RWPE1 (cell line): ENCODE measurements around the gene IL17RD.

ENCODE experiments used
- CTCF ChIA-PET: fragments of 350-600 bp; sonication (Branson Sonifier 250); formaldehyde crosslinking; extraction: SDS; loops from one replicate; lab custom pipeline; 2021; lab: Yijun Ruan, JAX
- POLR2A ChIA-PET: fragments of 400-600 bp; formaldehyde crosslinking; extraction: SDS; loops from one replicate; lab custom pipeline; 2020; ENCODE audit warnings: antibody characterized with exemption; ENCODE audit not compliant: low non-redundant PET; lab: Yijun Ruan, JAX
- DNase-seq: peaks from one replicate; pipeline ENCODE4 v3.0.0; 2012; ENCODE audit warnings: low spot score
- H3K27ac ChIP-seq: fragments of 450-650 bp; 2 replicates; pipeline ENCODE4 v1.5.1; 2017
- TF ChIP-seq, protein P1 (sequence below): fragments of 450-650 bp; conservative IDR thresholded peaks from 2 replicates; pipeline ENCODE4 v1.5.1; 2017; ENCODE audit warnings: low read depth, mild to moderate bottlenecking

Gene IL17RD

DNA sequence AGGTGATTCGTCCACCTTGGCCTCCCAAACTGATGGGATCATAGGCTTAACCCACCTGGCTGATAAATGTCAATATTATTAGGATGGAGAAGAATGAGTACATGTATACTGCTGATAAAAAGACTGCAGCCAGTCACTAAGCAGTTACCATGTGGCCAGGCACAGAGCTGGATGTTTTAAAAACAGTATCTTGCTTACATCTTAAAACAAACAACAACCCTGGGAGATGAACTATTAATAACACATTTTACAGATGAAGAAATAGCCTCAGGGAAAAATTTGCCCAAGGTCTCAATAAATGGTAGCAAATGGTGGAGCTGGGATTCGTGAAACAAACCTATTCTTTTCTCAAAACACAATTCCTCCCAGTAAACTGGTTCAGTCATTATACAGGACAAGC lies 18.1 kb downstream of the IL17RD start:
- TF ChIP-seq, protein P1, sequence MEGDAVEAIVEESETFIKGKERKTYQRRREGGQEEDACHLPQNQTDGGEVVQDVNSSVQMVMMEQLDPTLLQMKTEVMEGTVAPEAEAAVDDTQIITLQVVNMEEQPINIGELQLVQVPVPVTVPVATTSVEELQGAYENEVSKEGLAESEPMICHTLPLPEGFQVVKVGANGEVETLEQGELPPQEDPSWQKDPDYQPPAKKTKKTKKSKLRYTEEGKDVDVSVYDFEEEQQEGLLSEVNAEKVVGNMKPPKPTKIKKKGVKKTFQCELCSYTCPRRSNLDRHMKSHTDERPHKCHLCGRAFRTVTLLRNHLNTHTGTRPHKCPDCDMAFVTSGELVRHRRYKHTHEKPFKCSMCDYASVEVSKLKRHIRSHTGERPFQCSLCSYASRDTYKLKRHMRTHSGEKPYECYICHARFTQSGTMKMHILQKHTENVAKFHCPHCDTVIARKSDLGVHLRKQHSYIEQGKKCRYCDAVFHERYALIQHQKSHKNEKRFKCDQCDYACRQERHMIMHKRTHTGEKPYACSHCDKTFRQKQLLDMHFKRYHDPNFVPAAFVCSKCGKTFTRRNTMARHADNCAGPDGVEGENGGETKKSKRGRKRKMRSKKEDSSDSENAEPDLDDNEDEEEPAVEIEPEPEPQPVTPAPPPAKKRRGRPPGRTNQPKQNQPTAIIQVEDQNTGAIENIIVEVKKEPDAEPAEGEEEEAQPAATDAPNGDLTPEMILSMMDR: no peak
- ChIA-PET POLR2A (no interaction called here), CTCF (no interaction called here)
- DNase-seq: no peak
- no peak overlapping the region for H3K27ac ChIP-seq

DNA sequence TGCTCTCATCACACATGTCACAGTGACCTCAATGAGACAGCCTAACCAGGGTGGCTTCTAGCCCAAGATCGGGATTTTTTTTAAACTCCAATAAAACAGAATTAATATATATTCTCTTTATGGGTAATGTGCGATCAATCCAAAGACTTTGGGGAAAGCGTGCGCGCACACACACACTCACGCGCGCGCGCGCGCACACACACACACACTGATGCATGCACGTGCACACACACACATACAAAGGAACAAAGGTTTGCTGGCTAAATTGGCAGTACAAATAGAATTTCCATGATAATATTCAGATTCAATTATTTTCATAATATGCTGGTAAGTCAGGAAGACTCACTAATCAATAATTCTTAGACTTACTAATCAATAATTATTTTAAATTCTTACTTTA lies 19.3 kb downstream of the IL17RD start:
- TF ChIP-seq, protein P1: no peak
- POLR2A ChIA-PET: no interaction called here
- CTCF ChIA-PET: no interaction called here
- DNase-seq: no peak
- H3K27ac ChIP-seq: no peak overlapping the region

DNA sequence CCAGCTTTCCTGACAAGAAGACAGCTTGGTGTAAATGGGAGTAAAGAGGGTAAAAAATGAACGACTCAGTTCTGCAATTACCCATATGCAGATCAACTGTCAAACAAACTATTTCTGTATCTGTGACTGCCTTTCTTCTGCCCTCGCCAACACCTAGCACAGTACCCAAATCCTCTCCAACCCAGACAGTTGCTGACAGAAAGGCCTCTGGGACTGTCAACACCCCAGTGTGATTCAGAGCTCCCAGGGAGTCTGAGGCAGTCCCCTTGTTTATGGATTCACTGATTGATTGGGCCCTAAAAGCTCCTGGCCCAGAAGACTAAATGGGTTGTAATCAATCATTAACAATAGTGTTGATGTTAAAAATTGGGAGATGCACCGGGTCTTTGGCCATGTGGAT lies 20.2 kb downstream of the IL17RD start:
- DNase-seq: no peak
- TF ChIP-seq, protein P1: no peak
- CTCF ChIA-PET: interaction anchor here (0.6 kb wide), 1 partner anchor 530 kb away, joined by 4 read pairs; no protein-coding TSS in a partner anchor
- POLR2A ChIA-PET: no interaction called here
- no peak overlapping the region for H3K27ac ChIP-seq

DNA sequence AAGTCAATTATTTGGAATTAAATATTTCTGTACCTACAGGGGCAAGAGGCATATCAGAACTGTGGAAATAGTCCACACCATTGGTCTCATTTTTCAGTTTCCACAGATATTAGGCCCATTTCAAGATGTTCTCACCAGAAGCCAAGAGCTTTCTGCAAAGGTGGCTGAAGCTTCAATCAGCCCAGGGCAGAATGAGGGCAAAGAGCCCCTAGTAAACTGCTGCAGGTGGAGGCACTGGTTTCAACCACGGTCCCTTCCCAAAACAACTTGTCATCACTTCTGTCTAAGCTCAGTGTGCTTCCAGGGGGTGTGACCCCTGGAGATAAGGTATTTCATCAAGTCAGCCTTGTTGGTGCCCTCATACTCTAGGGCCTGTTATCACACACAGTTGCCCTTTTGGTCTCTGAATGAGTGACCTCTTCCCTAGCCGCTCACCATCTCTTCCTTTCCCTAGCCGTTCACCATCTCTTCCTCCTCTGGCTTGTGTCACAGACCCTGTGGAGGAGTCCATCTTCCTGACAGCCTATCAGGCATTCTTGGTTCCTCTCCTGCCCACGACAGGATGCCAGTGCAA lies 21.2 kb downstream of the IL17RD start:
- no peak for DNase-seq
- TF ChIP-seq, protein P1: no peak
- POLR2A ChIA-PET: no interaction called here
- CTCF ChIA-PET: no interaction called here
- H3K27ac ChIP-seq: no peak overlapping the region

DNA sequence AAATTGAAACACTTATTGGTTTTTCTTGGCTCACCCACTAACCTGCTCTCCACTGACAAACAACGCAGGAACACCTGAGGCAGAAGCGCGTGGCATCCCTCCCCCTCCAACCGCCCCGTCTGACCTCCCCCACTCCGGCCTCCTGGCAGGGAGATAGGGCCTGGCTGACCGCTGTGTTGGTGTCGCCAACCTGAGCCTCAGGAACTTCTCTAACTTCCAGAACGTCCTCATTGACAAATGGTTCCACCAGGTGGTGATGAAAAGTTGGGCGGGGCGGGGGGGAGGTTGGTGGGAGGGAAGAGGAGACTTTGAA lies 22.8 kb downstream of the IL17RD start:
- ChIA-PET CTCF (no interaction called here), POLR2A (no interaction called here)
- H3K27ac ChIP-seq: no peak overlapping the region
- TF ChIP-seq, protein P1: no peak
- DNase-seq: no peak

DNA sequence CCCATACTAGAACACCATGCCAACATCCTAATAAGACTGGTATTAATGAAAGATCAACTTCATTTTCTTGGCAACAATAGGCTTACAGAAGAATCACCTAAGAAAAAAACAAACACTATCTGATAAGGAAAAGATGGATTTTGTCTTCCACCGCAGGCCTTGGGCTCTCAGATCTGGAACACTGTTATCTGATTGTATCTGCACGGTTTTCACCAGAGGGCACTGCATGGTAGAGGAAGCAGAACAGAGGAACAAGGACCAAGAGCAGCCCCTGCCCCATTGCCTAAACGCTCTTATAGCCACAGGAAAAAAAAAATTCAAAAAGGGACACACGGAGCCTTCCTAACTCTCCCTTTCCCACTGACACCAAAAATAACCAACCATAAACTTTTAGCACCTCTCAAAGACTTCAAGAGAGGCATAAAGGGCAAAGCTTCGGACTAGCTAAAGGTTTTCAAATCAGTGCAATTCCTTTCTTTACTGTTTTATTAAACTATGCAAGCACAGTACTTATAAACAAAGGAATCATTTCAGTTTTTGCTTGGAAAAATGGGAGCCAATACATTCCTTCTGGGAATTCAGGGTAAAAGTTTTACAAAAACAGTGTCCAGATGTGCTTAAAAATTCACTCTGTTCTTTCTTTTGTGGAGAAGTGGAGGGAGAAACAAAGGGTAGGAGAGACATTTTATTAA lies 23.3 kb downstream of the IL17RD start:
- TF ChIP-seq, protein P1: no peak
- ChIA-PET CTCF (no interaction called here), POLR2A (no interaction called here)
- no peak overlapping the region for H3K27ac ChIP-seq
- DNase-seq: no peak
